Gastrocnemius medialis (tissue), 4 donors: ENCODE measurements around the gene ACVR1B. TPM values are rescaled to one million over a fixed set of nuclear protein-coding genes. Genes with fewer than 3 reads are reported as not detected.

Source experiments
- ATAC-seq, 2 donors: fragments of 150-250 bp; one replicate each; pipeline ENCODE4 v1.9.1; 2016
- DNase-seq, 2 donors: peaks; one replicate each; pipeline ENCODE4 v3.0.0-alpha.2; 2019
- H3K27ac ChIP-seq, 4 donors: fragments of 200-600 bp; sonication (generic); 1 replicate in 1 of 4; 2 replicates in 3 of 4; pipeline ENCODE4 v1.5.1; 2016 to 2018; ENCODE audit warnings: mild to moderate bottlenecking in 2 of 4, moderate library complexity in 1 of 4
- H3K27me3 ChIP-seq, 3 donors: fragments of 200-600 bp; sonication (generic) in 2 of 3; 1 replicate in 1 of 3; 2 replicates in 2 of 3; pipeline versions ENCODE4 v1.5.1 to v1.6.0; 2016 to 2019; ENCODE audit warnings: mild to moderate bottlenecking in 1 of 3, moderate library complexity in 1 of 3
- H3K36me3 ChIP-seq, 2 donors: fragments of 200-600 bp; sonication (generic) in 1 of 2; one replicate each; pipeline ENCODE4 v1.5.1; 2017 to 2018
- H3K4me1 ChIP-seq, 2 donors: fragments of 200-600 bp; sonication (generic) in 1 of 2; one replicate each; pipeline ENCODE4 v1.5.1; 2016 to 2017; ENCODE audit warnings: mild to moderate bottlenecking in 2 of 2
- H3K4me3 ChIP-seq, 4 donors: fragments of 200-600 bp; sonication (generic) in 3 of 4; 1 replicate in 1 of 4; 2 replicates in 3 of 4; pipeline ENCODE4 v1.5.1; 2016 to 2019; ENCODE audit warnings: mild to moderate bottlenecking in 2 of 4
- H3K9me3 ChIP-seq, 3 donors: fragments of 200-600 bp; sonication (generic) in 2 of 3; 1 replicate in 1 of 3; 2 replicates in 2 of 3; pipeline ENCODE4 v1.5.1; 2016 to 2019
- POLR2A ChIP-seq, 2 donors: fragments of 450-650 bp; IDR thresholded peaks; one replicate each; pipeline ENCODE4 v1.6.1; 2017; ENCODE audit warnings: antibody characterized with exemption in 2 of 2, mild to moderate bottlenecking in 2 of 2, moderate library complexity in 2 of 2
- in situ Hi-C, 4 donors: fragments of 200-750 bp; cut with MboI; loops; one replicate each; pipeline versions ENCODE4 v1.15.0 to v1.8.0; 2017; ENCODE audit warnings: low sequenced_read_pairs in 4 of 4
- intact Hi-C: fragments of 100-400 bp; cut with DNase I; formaldehyde crosslinking; loops from one replicate; pipeline ENCODE4 v1.15.1; 2023; ENCODE audit warnings: low total_unique reads
- total RNA-seq, 4 donors: library from RNA; depleted of rRNA; stranded (reverse); fragments of >200 nt; gene quantifications; one replicate each; pipeline versions ENCODE4 v1.1.0 to v1.2.3, GENCODE V29; 2016
- TF ChIP-seq, protein P1 (sequence below), 5 experiments: fragments of 450-650 bp in 3 of 5; fragments of 200-600 bp in 2 of 5; sonication (generic) in 2 of 5; IDR thresholded peaks in 4 of 5; conservative IDR thresholded peaks in 1 of 5; 1 replicate in 4 of 5; 2 replicates in 1 of 5; pipeline ENCODE4 v1.5.1; 2016 to 2019; ENCODE audit warnings: antibody characterized with exemption in 5 of 5, mild to moderate bottlenecking in 3 of 5, moderate library complexity in 3 of 5

Gene ACVR1B
- total RNA-seq, 4 donors from 2014 or later: 8.7 to 15.9 (median 10.1) TPM

DNA sequence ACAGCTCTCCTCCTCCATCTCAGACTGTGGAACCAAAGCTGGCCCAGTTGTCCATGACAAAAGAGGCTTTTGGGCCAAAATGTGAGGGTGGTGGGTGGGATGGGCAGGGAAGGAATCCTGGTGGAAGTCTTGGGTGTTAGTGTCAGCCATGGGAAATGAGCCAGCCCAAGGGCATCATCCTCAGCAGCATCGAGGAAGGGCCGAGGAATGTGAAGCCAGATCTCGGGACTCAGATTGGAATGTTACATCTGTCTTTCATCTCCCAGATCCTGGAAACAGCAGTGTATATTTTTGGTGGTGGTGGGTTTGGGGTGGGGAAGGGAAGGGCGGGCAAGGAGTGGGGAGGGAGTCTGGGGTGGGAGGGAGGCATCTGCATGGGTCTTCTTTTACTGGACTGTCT lies 43.5 kb downstream of the ACVR1B start:
- H3K27ac ChIP-seq: no peak overlapping the region
- no peak overlapping the region for H3K4me3 ChIP-seq
- H3K9me3 ChIP-seq: no peaks in the 10 kb centered on the region
- TF ChIP-seq, protein P1, sequence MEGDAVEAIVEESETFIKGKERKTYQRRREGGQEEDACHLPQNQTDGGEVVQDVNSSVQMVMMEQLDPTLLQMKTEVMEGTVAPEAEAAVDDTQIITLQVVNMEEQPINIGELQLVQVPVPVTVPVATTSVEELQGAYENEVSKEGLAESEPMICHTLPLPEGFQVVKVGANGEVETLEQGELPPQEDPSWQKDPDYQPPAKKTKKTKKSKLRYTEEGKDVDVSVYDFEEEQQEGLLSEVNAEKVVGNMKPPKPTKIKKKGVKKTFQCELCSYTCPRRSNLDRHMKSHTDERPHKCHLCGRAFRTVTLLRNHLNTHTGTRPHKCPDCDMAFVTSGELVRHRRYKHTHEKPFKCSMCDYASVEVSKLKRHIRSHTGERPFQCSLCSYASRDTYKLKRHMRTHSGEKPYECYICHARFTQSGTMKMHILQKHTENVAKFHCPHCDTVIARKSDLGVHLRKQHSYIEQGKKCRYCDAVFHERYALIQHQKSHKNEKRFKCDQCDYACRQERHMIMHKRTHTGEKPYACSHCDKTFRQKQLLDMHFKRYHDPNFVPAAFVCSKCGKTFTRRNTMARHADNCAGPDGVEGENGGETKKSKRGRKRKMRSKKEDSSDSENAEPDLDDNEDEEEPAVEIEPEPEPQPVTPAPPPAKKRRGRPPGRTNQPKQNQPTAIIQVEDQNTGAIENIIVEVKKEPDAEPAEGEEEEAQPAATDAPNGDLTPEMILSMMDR (IDR thresholded peaks at IDR 0.05 in 4 of 5, conservative IDR thresholded peaks at IDR 0.05 in 1 of 5): no peak
- no peak for TF ChIP-seq POLR2A (IDR thresholded peaks at IDR 0.05)
- H3K27me3 ChIP-seq: no peaks in the 10 kb centered on the region
- ATAC-seq (no peak), DNase-seq (no peak)
- in situ Hi-C loops: no loop called here
- peaks cover 0 to 33% of the 10 kb centered on the region in 2 donors for H3K36me3 ChIP-seq
- intact Hi-C loops: no loop called here
- H3K4me1 ChIP-seq: no peaks in the 10 kb centered on the region

DNA sequence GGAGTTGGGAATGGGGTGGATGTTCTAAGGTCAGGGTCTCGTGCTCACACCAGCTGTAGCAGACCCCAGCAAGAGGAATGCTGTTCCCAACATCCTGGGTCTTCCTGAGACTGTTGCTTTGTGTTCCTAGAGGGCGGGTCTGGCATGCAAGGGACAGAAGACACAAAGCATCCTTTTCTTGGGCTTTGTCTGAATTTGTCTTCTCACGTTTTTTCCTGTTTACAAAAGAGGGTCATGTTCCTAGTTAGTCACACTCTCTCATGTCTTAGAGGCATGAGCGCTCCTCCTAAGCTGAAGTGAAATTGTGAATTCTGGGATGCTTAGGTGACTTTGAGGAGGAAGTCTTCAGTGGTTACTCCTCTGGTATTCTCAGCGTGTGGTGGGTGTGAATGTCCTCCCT lies 45.6 kb downstream of the ACVR1B start:
- DNase-seq (no peak), ATAC-seq (no peak)
- Histone ChIP-seq H3K4me3 (no peak overlapping the region), H3K4me1 (no peaks in the 10 kb centered on the region), H3K36me3 (peaks cover 0 to 26% of the 10 kb centered on the region in 2 donors), H3K9me3 (no peaks in the 10 kb centered on the region), H3K27ac (no peak overlapping the region), H3K27me3 (no peaks in the 10 kb centered on the region)
- intact Hi-C loops (no loop called here), in situ Hi-C loops (no loop called here)
- TF ChIP-seq, protein P1 (IDR thresholded peaks at IDR 0.05 in 4 of 5, conservative IDR thresholded peaks at IDR 0.05 in 1 of 5): no peak
- TF ChIP-seq POLR2A (IDR thresholded peaks at IDR 0.05): no peak

DNA sequence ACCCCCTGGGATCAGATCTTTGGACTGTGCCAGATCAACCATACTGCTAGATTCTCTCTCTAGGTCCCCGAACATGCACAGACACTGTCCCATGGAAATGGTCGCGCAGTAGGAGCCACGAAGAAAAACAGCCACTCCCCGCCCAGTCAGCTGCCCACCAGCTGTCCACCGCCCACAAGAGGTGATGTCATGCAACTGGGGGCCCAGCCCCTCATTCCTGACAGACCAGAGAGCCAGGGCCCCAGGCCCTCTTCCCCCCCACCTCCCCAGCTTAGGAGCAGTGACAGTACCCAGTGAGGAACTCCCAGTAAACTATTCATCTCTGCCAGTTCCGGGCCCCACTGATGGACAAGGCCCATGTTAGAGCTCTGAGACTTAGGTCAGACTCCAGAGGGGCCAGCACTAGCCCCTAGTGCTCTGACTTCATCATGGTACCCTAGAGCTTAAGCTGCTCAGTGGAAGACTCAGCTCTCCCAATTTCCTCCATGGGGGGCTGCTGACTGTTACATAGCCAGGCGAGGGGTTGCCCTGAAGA lies 51.6 kb downstream of the ACVR1B start:
- intact Hi-C loops (loop anchor here (1.0 to 5.0 kb wide), 2 partner anchors 20 to 119 kb away; no protein-coding TSS in a partner anchor), in situ Hi-C loops (no loop called here)
- Histone ChIP-seq H3K36me3 (no peaks in the 10 kb centered on the region), H3K4me1 (peaks cover 0 to 4% of the 10 kb centered on the region in 2 donors), H3K9me3 (no peaks in the 10 kb centered on the region), H3K27me3 (peaks cover 2 to 19% (median 19%) of the 10 kb centered on the region in 3 donors), H3K4me3 (no peak overlapping the region), H3K27ac (no peak overlapping the region)
- TF ChIP-seq, protein P1 (IDR thresholded peaks at IDR 0.05 in 4 of 5, conservative IDR thresholded peaks at IDR 0.05 in 1 of 5): no peak
- no peak for TF ChIP-seq POLR2A (IDR thresholded peaks at IDR 0.05)
- no peak for ATAC-seq
- no peak for DNase-seq

DNA sequence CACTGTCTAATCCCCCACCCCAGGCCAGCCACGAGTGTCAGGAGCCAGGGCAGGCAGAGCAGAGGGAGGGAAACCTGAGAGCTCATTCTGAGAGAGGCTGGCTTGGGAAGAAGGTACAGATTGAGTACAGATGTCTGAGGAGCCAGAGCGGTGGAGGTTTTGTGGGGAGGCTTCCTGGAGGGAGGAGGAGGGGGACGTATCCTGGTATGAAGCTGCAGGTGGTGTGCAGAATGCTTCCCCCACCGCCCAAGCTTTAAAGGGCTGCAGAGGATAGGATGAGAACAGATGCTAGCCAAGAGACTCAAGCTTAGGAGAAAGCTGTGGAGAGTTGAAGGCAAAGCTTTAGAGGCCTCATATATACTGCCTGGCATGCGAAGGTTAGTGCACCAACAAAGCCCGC lies 52.1 kb downstream of the ACVR1B start:
- in situ Hi-C loops: no loop called here

More for the DNA sequence above, 52.1 kb downstream of the ACVR1B start:
- Histone ChIP-seq H3K27me3 (peaks cover 2 to 19% (median 19%) of the 10 kb centered on the region in 3 donors), H3K36me3 (no peaks in the 10 kb centered on the region), H3K4me1 (peaks cover 0 to 4% of the 10 kb centered on the region in 2 donors), H3K4me3 (no peak overlapping the region), H3K27ac (no peak overlapping the region), H3K9me3 (no peaks in the 10 kb centered on the region)
- ATAC-seq (no peak), DNase-seq (no peak)
- intact Hi-C loops: loop anchor here (1.0 to 5.0 kb wide), 2 partner anchors 20 to 119 kb away; no protein-coding TSS in a partner anchor
- no peak for TF ChIP-seq POLR2A (IDR thresholded peaks at IDR 0.05)
- TF ChIP-seq, protein P1 (IDR thresholded peaks at IDR 0.05 in 4 of 5, conservative IDR thresholded peaks at IDR 0.05 in 1 of 5): no peak
